ENCODE results near the gene KPNB1.

DNA sequence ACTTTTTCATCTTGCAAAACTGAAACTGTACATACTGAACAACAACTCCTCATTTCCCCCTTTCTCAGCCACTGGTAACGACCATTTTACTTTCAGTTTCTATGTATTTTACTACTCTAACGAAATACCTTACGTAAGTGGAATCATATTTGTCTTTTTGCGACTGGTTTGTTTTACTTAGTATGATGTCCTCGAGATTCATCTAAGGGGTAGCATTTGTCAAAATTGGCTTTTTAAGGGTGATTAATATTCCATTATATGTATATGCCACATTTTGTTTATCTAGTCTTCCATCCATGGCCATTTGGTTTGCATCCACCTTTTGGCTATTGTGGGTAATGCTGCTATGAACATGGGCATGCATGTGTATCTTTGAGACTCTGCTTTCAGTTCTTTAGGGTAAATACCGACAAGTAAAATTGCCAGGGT, 10.4 kb downstream of the KPNB1 start:
- TF ChIP-seq, protein P1, sequence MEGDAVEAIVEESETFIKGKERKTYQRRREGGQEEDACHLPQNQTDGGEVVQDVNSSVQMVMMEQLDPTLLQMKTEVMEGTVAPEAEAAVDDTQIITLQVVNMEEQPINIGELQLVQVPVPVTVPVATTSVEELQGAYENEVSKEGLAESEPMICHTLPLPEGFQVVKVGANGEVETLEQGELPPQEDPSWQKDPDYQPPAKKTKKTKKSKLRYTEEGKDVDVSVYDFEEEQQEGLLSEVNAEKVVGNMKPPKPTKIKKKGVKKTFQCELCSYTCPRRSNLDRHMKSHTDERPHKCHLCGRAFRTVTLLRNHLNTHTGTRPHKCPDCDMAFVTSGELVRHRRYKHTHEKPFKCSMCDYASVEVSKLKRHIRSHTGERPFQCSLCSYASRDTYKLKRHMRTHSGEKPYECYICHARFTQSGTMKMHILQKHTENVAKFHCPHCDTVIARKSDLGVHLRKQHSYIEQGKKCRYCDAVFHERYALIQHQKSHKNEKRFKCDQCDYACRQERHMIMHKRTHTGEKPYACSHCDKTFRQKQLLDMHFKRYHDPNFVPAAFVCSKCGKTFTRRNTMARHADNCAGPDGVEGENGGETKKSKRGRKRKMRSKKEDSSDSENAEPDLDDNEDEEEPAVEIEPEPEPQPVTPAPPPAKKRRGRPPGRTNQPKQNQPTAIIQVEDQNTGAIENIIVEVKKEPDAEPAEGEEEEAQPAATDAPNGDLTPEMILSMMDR (conservative IDR thresholded peaks at IDR 0.05; ENCODE audit: low read depth, low read length), result no peak
- TF ChIP-seq EZH2 (IDR thresholded peaks at IDR 0.05; ENCODE audit: low read length, unreplicated experiment), result no peak

Data from PC-3 (cell line).